NCI-H460 (cell line): ENCODE measurements around the gene FOXC1. TPM values are rescaled to one million over a fixed set of nuclear protein-coding genes. Genes with fewer than 3 reads are reported as not detected.

ENCODE experiments used
- DNase-seq: peaks from one replicate; pipeline ENCODE4 v3.0.0-alpha.2; 2016; ENCODE audit warnings: low read depth; ENCODE audit errors: extremely low read depth
- total RNA-seq: library from RNA; depleted of rRNA; stranded (reverse); fragments of >200 nt; shearing (Covaris generic); gene quantifications from 2 replicates; pipeline ENCODE4 v1.2.3, GENCODE V29; 2014

Gene FOXC1
- total RNA-seq, 1 experiment from 2014 or later, result 94.3 TPM

- no peak for DNase-seq
These were observed 28.4 kb upstream of the FOXC1 start for GRCh38 chr6:1581120-1581991.

- DNase-seq, result no peak
These were observed 25.6 kb upstream of the FOXC1 start for GRCh38 chr6:1584146-1584545.

GRCh38 chr6:1584996-1585668 is 24.6 kb upstream of the FOXC1 start:
- no peak for DNase-seq

- DNase-seq, result no peak
These were observed 24.1 kb upstream of the FOXC1 start for GRCh38 chr6:1585669-1586049.

- DNase-seq, result no peak
These were observed 23.5 kb upstream of the FOXC1 start for GRCh38 chr6:1586256-1586655.

GRCh38 chr6:1586861-1587450 is 22.8 kb upstream of the FOXC1 start:
- no peak for DNase-seq

- no peak for DNase-seq
These were observed 22.2 kb upstream of the FOXC1 start for GRCh38 chr6:1587546-1587945.

GRCh38 chr6:1587977-1588376 is 21.7 kb upstream of the FOXC1 start:
- DNase-seq, result no peak

- DNase-seq, result no peak
These were observed 20.5 kb upstream of the FOXC1 start for GRCh38 chr6:1589208-1589607.

GRCh38 chr6:1590580-1590979 is 19.1 kb upstream of the FOXC1 start:
- DNase-seq, result no peak

GRCh38 chr6:1591243-1591642 is 18.5 kb upstream of the FOXC1 start:
- no peak for DNase-seq

GRCh38 chr6:1591926-1592325 is 17.8 kb upstream of the FOXC1 start:
- no peak for DNase-seq

GRCh38 chr6:1592852-1593251 is 16.9 kb upstream of the FOXC1 start:
- no peak for DNase-seq

- DNase-seq, result no peak
These were observed 16.3 kb upstream of the FOXC1 start for GRCh38 chr6:1593286-1593957.

GRCh38 chr6:1593958-1594314 is 15.8 kb upstream of the FOXC1 start:
- DNase-seq, result no peak

- no peak for DNase-seq
These were observed 15.1 kb upstream of the FOXC1 start for GRCh38 chr6:1594445-1595200.

- no peak for DNase-seq
These were observed 14.2 kb upstream of the FOXC1 start for GRCh38 chr6:1595271-1596087.

GRCh38 chr6:1596088-1596852 is 13.4 kb upstream of the FOXC1 start:
- no peak for DNase-seq
